GM23338 (cell line): Measurements from ENCODE around the gene ERFE. TPM values are rescaled to one million over a fixed set of nuclear protein-coding genes. Genes with fewer than 3 reads are reported as not detected.

Experiments
- ATAC-seq: fragments of 200-7000 bp; cut with Tn5 transposase; 3 replicates; pipeline ENCODE4 v1.9.1; 2020
- DNase-seq: peaks from one replicate; pipeline ENCODE4 v3.0.0-alpha.2; 2015; ENCODE audit warnings: low spot score
- H2AFZ ChIP-seq: fragments of 200-600 bp; sonication (generic); 2 replicates; pipeline ENCODE4 v1.8.0; 2016; ENCODE audit warnings: antibody characterized with exemption, mild to moderate bottlenecking, moderate library complexity
- H3F3A ChIP-seq: fragments of 200-600 bp; sonication (generic); replicated peaks from 2 replicates; pipeline ENCODE4 v1.8.0; 2017; ENCODE audit warnings: antibody characterized with exemption, mixed run types, low read depth
- H3K27ac ChIP-seq: fragments of 200-600 bp; sonication (generic); 2 replicates; pipeline ENCODE4 v1.6.1; 2016; ENCODE audit warnings: low read depth
- H3K27me3 ChIP-seq: fragments of 200-600 bp; sonication (generic); 2 replicates; pipeline ENCODE4 v1.8.0; 2016; ENCODE audit warnings: mild to moderate bottlenecking, mixed run types, moderate library complexity; ENCODE audit not compliant: insufficient read depth
- H3K36me3 ChIP-seq: fragments of 200-600 bp; sonication (generic); 2 replicates; pipeline ENCODE4 v1.8.0; 2016; ENCODE audit warnings: mild to moderate bottlenecking; ENCODE audit not compliant: insufficient read depth
- H3K4me1 ChIP-seq: fragments of 200-600 bp; sonication (generic); 2 replicates; pipeline ENCODE4 v1.8.0; 2016; ENCODE audit warnings: mild to moderate bottlenecking, moderate library complexity; ENCODE audit not compliant: insufficient read depth
- H3K4me2 ChIP-seq: fragments of 200-600 bp; sonication (generic); 2 replicates; pipeline ENCODE4 v1.7.1; 2017; ENCODE audit warnings: mixed run types
- H3K4me3 ChIP-seq: fragments of 200-600 bp; sonication (generic); 2 replicates; pipeline ENCODE4 v1.6.1; 2016; ENCODE audit warnings: mixed run types
- H3K79me2 ChIP-seq: fragments of 200-600 bp; sonication (generic); replicated peaks from 2 replicates; pipeline ENCODE4 v1.8.0; 2017; ENCODE audit warnings: mild to moderate bottlenecking; ENCODE audit not compliant: insufficient read depth
- H3K9me2 ChIP-seq: fragments of 200-600 bp; sonication (generic); 2 replicates; pipeline ENCODE4 v1.8.0; 2017; ENCODE audit not compliant: insufficient read depth
- H4K20me1 ChIP-seq: fragments of 200-600 bp; sonication (generic); replicated peaks from 2 replicates; pipeline ENCODE4 v1.8.0; 2017; ENCODE audit warnings: mild to moderate bottlenecking; ENCODE audit not compliant: insufficient read depth
- H3K27ac Mint-ChIP-seq: 2 replicates; pipeline ENCODE4 v1.8.0; 2020; ENCODE audit warnings: inconsistent platforms, mild to moderate bottlenecking, moderate library complexity, mixed read lengths
- H3K27me3 Mint-ChIP-seq: 3 replicates; pipeline ENCODE4 v1.8.0; 2022; ENCODE audit warnings: low read depth, mild to moderate bottlenecking, moderate library complexity, mixed read lengths, inconsistent platforms; ENCODE audit not compliant: insufficient read depth, poor library complexity
- H3K36me3 Mint-ChIP-seq: 3 replicates; pipeline ENCODE4 v1.8.0; 2021; ENCODE audit warnings: low read depth, mild to moderate bottlenecking, inconsistent platforms, moderate library complexity, mixed read lengths
- H3K4me1 Mint-ChIP-seq: 3 replicates; pipeline ENCODE4 v1.8.0; 2020; ENCODE audit warnings: mild to moderate bottlenecking, inconsistent platforms, mixed read lengths
- H3K4me3 Mint-ChIP-seq: 3 replicates; pipeline ENCODE4 v1.8.0; 2021; ENCODE audit warnings: moderate library complexity, mild to moderate bottlenecking, inconsistent platforms, mixed read lengths
- H3K9me3 Mint-ChIP-seq: 3 replicates; pipeline ENCODE4 v1.8.0; 2020; ENCODE audit warnings: moderate library complexity, mild to moderate bottlenecking, inconsistent platforms, mixed read lengths
- CREB1 ChIP-seq: fragments of 250-450 bp; sonication (Bioruptor Pico); IDR thresholded peaks from 2 replicates; pipeline ENCODE4 v1.5.0; 2020; ENCODE audit warnings: low read depth, mild to moderate bottlenecking, moderate library complexity
- ETS1 ChIP-seq: IDR thresholded peaks from 2 replicates; pipeline ENCODE4 v1.6.1; 2016; ENCODE audit warnings: antibody characterized with exemption
- EZH2 ChIP-seq: fragments of 200-600 bp; sonication (generic); IDR thresholded peaks from one replicate; pipeline ENCODE4 v1.8.0; 2017; ENCODE audit warnings: antibody characterized with exemption, mild to moderate bottlenecking, low read depth; ENCODE audit not compliant: unreplicated experiment
- JUNB ChIP-seq: IDR thresholded peaks from one replicate; pipeline ENCODE4 v1.6.1; 2016; ENCODE audit warnings: antibody characterized with exemption; ENCODE audit not compliant: unreplicated experiment
- POLR2AphosphoS5 ChIP-seq: IDR thresholded peaks from 2 replicates; pipeline ENCODE4 v1.6.1; 2016; ENCODE audit warnings: antibody characterized with exemption, low read depth
- ZNF114 ChIP-seq: fragments of 250-450 bp; sonication (Bioruptor Pico); IDR thresholded peaks from 2 replicates; pipeline ENCODE4 v1.5.0; 2020; ENCODE audit warnings: mild to moderate bottlenecking, moderate library complexity
- polyA plus RNA-seq: library from polyadenylated mRNA; unstranded; fragments of >200 nt; fragmentation: Nextera tagmentation; extraction: Ambion mirVana; gene quantifications from 2 replicates; pipeline ENCODE4 v1.2.1, GENCODE V29; 2016
- total RNA-seq: library from RNA; depleted of rRNA; stranded (reverse); fragments of >200 nt; shearing (Covaris generic); gene quantifications from 2 replicates; pipeline ENCODE4 v1.2.3, GENCODE V29; 2014
- TF ChIP-seq, protein P1 (sequence below): fragments of 250-450 bp; sonication (Bioruptor Pico); IDR thresholded peaks from 2 replicates; pipeline ENCODE4 v1.5.0; 2020; ENCODE audit warnings: mild to moderate bottlenecking, moderate library complexity

Gene ERFE
- total and polyA plus RNA-seq, 2 experiments from 2014 or later = 1.0 to 3.3 TPM

DNA sequence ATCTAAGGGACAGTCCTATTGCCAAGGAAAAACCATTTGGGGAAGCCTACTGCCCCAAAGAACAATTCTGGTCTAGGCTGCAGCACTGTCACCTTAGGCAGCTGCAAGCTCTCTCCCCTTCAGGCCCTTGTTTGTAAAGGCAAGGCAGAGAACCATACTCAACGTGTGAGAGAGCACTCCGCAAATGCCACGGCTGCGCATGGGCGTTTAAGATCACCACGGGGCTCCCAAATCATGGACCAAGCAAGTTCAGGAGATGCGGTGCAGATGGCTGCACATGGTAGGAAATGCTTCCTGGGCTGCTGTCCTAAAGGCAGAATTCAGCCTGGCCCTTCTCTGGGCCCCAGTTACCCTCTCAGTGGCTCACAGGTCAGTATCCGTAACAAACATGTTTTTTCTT lies 15.5 kb downstream of the ERFE start:
- H3K27ac ChIP-seq = no peak overlapping the region
- TF ChIP-seq EZH2 (no peak), POLR2AphosphoS5 (no peak), ZNF114 (no peak), JUNB (no peak), ETS1 (no peak), CREB1 (CRISPR knock-in tag) (no peak)
- TF ChIP-seq, protein P1, sequence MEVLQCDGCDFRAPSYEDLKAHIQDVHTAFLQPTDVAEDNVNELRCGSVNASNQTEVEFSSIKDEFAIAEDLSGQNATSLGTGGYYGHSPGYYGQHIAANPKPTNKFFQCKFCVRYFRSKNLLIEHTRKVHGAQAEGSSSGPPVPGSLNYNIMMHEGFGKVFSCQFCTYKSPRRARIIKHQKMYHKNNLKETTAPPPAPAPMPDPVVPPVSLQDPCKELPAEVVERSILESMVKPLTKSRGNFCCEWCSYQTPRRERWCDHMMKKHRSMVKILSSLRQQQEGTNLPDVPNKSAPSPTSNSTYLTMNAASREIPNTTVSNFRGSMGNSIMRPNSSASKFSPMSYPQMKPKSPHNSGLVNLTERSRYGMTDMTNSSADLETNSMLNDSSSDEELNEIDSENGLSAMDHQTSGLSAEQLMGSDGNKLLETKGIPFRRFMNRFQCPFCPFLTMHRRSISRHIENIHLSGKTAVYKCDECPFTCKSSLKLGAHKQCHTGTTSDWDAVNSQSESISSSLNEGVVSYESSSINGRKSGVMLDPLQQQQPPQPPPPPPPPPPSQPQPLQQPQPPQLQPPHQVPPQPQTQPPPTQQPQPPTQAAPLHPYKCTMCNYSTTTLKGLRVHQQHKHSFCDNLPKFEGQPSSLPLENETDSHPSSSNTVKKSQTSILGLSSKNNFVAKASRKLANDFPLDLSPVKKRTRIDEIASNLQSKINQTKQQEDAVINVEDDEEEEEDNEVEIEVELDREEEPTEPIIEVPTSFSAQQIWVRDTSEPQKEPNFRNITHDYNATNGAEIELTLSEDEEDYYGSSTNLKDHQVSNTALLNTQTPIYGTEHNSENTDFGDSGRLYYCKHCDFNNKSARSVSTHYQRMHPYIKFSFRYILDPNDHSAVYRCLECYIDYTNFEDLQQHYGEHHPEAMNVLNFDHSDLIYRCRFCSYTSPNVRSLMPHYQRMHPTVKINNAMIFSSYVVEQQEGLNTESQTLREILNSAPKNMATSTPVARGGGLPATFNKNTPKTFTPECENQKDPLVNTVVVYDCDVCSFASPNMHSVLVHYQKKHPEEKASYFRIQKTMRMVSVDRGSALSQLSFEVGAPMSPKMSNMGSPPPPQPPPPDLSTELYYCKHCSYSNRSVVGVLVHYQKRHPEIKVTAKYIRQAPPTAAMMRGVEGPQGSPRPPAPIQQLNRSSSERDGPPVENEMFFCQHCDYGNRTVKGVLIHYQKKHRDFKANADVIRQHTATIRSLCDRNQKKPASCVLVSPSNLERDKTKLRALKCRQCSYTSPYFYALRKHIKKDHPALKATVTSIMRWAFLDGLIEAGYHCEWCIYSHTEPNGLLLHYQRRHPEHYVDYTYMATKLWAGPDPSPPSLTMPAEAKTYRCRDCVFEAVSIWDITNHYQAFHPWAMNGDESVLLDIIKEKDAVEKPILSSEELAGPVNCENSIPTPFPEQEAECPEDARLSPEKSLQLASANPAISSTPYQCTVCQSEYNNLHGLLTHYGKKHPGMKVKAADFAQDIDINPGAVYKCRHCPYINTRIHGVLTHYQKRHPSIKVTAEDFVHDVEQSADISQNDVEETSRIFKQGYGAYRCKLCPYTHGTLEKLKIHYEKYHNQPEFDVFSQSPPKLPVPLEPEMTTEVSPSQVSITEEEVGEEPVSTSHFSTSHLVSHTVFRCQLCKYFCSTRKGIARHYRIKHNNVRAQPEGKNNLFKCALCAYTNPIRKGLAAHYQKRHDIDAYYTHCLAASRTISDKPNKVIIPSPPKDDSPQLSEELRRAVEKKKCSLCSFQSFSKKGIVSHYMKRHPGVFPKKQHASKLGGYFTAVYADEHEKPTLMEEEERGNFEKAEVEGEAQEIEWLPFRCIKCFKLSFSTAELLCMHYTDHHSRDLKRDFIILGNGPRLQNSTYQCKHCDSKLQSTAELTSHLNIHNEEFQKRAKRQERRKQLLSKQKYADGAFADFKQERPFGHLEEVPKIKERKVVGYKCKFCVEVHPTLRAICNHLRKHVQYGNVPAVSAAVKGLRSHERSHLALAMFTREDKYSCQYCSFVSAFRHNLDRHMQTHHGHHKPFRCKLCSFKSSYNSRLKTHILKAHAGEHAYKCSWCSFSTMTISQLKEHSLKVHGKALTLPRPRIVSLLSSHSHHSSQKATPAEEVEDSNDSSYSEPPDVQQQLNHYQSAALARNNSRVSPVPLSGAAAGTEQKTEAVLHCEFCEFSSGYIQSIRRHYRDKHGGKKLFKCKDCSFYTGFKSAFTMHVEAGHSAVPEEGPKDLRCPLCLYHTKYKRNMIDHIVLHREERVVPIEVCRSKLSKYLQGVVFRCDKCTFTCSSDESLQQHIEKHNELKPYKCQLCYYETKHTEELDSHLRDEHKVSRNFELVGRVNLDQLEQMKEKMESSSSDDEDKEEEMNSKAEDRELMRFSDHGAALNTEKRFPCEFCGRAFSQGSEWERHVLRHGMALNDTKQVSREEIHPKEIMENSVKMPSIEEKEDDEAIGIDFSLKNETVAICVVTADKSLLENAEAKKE = no peak
- H3K4me2 ChIP-seq = no peak overlapping the region
- H3K9me2 ChIP-seq = no peaks in the 10 kb centered on the region
- no peak overlapping the region for H2AFZ ChIP-seq
- Mint-ChIP-seq H3K9me3 (no peaks in the 10 kb centered on the region), H3K27ac (no peak overlapping the region), H3K27me3 (peaks cover 4% of the 10 kb centered on the region), H3K36me3 (peaks cover 52% of the 10 kb centered on the region), H3K4me3 (no peak overlapping the region), H3K4me1 (no peaks in the 10 kb centered on the region)
- DNase-seq (no peak), ATAC-seq (no peak)
- no peaks in the 10 kb centered on the region for H3K4me1 ChIP-seq
- H3K36me3 ChIP-seq = peaks cover 20% of the 10 kb centered on the region
- no peaks in the 10 kb centered on the region; the same call in none of the 2 replicates for H4K20me1 ChIP-seq
- H3F3A ChIP-seq = no peaks in the 10 kb centered on the region
- no peaks in the 10 kb centered on the region for H3K79me2 ChIP-seq
- H3K4me3 ChIP-seq = no peak overlapping the region
- no peaks in the 10 kb centered on the region for H3K27me3 ChIP-seq
